EH (cell line): ENCODE data around the gene CABCOCO1.

Experiments
- DNase-seq: peaks from one replicate; pipeline ENCODE4 v3.0.0-alpha.2; 2015; ENCODE audit warnings: low read depth

CABCOCO1 gene

DNA sequence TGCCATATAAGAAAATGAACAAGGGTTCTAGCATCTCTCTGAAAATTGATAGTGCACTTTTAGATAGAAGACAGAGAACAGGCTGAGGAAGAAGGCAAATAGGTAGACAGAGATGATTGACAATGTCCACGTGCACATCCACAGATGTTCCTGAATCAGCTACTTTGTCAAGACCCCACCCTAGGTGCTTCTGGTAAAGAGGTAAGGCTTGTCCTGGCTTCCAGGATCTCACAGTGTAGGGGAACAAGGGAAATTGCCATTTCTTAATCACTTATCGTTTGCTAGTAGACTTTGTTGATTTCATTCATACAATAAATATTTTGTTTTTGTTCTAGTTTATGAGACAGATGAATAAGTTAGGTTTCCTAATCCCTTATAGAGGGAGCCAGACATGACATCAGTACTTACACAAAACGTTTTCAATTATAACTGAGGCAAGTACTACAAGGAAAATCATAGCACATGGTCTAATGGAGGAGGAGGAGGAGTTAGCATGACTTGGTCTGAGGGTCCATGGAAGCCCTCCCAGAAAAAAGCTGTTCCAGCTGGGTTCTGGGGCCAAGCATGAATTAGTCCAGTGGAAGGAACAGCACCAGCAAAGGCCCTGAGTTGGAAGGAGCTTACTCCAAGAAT, 122.9 kb downstream of the CABCOCO1 start:
- DNase-seq = no peak

- DNase-seq = peak; percentile 83
Observed at GRCh38 chr10:61786728-61787127, 124.0 kb downstream of the CABCOCO1 start.

GRCh38 chr10:61787170-61787569, 124.4 kb downstream of the CABCOCO1 start:
- no peak for DNase-seq

- DNase-seq = no peak
Observed at GRCh38 chr10:61789031-61789430, 126.3 kb downstream of the CABCOCO1 start.

DNA sequence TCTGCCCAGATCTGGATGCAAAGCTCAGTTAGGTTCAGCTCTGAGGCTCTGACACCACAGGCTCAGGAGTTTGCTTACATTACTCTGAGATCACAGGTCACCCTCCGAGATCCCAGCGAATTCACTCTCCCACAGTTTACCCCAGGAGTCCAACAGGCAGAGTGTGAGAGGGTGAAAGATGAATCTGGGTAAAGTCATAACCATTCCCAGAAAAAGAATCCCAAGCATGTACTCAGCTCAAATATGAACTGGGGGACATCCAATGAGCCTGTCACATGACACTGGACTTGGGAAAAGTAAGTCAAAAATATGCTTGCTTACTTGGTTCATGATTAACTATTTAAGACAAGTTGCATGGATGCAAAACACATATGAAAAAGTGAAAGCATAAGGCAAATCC, 128.5 kb downstream of the CABCOCO1 start:
- peak; percentile 94 for DNase-seq

DNA sequence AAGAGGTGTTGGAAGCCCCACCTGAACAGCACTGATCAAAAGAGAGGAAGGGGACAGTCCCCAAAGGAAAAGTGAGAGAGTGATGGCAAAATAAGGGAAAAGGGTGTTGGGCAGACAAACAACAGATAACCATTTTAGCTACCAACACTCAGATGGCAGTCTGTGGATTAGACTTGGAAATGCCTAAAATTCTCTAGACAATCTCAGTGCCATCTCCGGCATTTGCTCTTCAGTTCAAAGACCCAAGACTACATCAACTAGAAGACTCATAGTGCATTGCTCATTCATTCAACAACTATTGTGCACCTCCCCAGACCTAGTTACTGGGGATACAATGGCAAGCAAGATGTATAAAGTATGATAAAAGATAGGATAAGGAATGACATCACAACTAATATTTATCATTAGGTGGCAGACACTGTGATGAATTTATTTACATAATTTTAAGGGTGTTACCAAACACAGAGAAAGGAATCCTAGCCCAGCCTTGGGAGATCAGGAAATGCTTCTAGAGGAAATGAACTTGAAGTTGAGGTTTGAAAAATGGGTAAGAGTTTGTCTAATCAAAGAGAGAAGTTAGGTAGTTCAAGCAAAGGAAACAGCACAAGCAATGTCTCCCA, 129.5 kb downstream of the CABCOCO1 start:
- no peak for DNase-seq

GRCh38 chr10:61792921-61793320, 130.2 kb downstream of the CABCOCO1 start:
- peak; percentile 42 for DNase-seq

GRCh38 chr10:61793760-61794703, 131.3 kb downstream of the CABCOCO1 start:
- DNase-seq = peak; percentile 83

DNA sequence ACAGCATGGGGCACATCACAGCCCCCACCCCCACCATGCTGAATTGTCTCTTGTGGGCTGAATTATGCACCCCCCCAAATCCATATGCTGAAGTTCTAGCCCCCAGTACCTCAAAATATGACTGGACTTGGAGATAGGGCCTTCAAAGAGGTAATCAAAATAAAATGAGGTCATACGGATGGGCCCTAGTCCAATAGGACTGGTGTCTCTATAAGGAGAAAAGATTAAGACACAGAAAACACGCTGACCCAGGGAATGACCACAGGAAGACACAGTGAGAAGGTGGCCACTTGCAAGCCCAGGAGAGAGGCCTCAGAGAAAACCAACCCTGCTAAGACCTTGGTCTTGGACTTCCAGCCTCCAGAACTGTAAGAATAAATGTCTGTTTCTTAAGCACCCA, 132.4 kb downstream of the CABCOCO1 start:
- no peak for DNase-seq

DNA sequence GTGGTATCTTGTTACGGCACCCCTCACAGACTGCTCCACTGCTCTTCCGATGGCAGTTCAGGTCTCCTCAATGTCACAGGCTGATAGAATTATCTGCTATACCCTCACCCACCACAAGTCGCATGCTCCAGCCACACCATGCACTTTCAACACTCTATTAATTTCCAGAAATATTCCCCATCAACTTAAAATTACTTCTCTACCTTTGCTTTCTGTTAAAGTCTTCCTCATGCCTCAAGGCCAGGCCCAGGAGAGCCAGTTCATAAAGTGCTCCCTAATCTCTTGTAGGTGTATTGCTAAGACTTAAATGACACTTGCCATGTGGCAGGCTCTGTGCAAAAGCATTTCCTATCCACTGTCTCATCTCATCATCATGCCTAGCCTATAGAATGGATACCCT, 132.8 kb downstream of the CABCOCO1 start:
- DNase-seq = no peak

DNA sequence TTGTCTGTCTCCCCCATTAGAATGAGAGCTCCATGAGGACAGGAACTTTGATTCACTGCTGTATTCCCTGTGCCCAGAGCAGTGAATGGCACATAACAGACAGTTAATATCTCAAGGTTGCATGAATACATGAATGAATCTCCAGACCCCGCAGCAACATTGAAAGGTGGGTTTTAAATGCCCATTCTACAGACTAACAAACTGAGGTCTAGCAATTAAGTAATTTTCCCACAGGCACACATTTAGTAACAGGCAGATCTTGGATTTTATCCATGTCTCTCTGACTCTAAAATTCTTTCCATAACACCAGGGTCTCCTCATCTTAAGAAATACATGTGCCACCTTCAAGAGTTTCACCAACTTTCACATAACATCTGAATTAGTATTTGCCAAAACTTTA, 134.1 kb downstream of the CABCOCO1 start:
- no peak for DNase-seq

DNA sequence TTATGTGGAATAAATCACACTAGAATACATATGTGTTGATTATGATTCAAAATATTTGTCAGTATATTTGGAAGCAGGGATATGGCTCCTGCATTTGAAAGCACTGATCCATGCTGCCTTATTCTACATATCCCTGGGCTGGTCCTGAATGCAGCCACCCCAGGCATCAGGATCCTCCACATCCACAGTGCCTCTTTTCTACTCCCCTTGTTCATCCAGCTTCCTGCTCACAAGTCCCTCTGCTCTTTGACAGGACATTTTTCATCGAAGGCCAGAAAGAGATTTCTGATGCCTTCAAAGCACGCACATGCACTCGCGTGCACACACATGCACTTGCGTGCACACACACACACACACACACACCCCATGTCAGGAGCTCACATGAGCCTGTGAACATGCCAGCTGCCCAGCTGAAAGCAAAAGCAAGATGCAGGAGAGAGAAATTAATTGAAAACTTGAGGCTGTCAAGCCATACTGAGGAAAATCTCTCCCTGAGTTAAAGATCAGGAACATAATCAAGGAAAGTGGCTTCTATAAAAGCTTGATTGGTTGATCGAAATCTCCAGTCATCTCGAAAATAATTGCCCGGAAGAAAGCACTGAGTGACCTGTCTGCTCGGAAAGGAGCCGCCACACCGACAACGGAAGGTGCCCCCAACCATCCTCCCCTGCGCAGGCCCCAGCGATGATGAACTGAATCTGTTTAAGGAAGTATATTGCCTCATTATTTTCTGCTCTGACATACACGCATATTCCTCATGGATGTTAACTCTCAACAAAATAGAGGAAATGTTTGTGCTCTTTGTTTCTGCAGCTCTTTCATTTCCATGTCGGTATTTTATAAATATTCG, 134.8 kb downstream of the CABCOCO1 start:
- DNase-seq = no peak

GRCh38 chr10:61798713-61799112, 136.0 kb downstream of the CABCOCO1 start:
- DNase-seq = peak; percentile 51

DNA sequence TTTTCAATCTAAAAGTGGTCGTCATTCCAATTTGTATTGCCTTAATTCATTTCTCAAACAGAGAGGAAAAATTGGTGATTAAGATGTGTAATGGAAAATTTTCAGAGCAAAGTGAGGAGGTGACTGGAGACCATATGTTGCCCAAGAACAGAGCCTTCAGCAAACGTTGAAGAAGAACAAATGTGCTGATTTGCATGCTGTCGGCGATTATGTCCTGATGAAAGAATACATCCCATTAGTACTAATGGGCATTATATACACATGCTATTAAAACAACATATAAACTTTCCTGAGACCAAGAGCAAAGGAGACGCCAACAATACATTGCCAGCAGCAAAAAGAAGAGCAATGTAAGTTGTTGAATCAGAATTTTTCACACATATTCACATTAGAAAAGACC, 138.8 kb downstream of the CABCOCO1 start:
- no peak for DNase-seq

- no peak for DNase-seq
Observed at GRCh38 chr10:61803269-61803668, 140.5 kb downstream of the CABCOCO1 start.

- peak; percentile 59 for DNase-seq
Observed at GRCh38 chr10:61804414-61804813, 141.7 kb downstream of the CABCOCO1 start.

DNA sequence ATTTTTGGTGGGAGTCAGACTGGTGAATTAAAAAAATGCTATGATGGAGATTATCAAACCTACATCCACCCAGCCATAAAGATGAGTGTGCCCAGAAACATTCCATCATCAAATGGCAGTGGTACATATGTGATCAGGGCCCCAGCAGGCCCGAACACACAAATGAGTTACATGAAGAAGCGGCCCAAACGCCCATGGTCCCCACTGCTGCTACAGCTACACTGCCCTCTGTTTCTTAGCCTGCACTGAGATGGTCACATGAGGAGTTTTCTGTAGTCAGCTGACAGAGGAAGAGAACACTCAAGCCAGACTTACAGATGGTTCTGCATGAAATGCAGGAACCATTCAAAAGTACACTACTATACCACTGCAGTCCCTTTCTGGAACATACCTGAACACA, 142.4 kb downstream of the CABCOCO1 start:
- DNase-seq = no peak

DNA sequence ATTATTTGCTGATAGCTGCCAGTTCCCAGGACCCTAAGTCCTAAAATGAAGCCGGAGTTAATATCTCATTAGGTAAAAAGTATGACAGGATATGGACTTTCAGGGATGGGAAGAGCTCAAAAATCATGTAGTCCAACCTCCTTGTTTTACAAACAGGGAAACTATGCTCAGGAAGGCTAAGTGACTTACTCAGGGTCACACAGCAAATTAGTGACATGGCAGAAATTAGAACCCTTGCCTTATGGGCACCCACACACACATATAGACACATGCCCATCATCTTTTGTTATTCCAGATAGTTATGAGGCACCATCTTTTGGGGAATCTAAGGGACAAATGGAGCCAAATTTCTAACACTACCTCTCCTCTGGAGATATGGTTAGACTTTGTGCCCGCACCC, 147.5 kb downstream of the CABCOCO1 start:
- DNase-seq = no peak

- no peak for DNase-seq
Observed at GRCh38 chr10:61812052-61812721, 149.5 kb downstream of the CABCOCO1 start.

- no peak for DNase-seq
Observed at GRCh38 chr10:61812920-61813319, 150.2 kb downstream of the CABCOCO1 start.

DNA sequence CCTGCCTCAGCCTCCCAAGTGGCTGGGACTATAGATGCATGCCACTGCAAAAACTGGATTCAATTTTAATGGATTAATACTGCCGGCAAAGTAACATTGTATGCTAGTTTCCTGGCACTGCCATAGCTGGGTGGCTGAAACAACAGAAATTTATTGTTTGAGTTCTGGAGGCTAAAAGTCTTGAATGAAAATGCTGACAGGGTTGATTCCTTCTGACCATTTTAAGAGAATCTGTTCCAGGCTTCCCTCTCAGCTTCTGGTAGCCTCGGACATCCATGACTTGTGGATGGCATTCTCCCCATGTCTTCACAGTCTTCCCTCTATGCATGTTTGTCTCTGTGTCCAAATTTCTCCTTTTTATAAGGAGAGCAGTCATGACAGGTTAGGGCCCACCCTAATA, 151.4 kb downstream of the CABCOCO1 start:
- DNase-seq = no peak
